LoVo (cell line): ENCODE results near the gene BEGAIN.
A peak's percentile ranks its signal among the peaks of the same experiment; 100 is the strongest.

ENCODE experiments used
- DNase-seq: peaks from one replicate; pipeline ENCODE4 v3.0.0-alpha.2; 2016; ENCODE audit warnings: low spot score

BEGAIN gene

GRCh38 chr14:100601064-100601463, 13.8 kb upstream of the BEGAIN start:
- DNase-seq: no peak

- DNase-seq: no peak
Measured at GRCh38 chr14:100599981-100600380, 12.8 kb upstream of the BEGAIN start.

GRCh38 chr14:100594625-100594951, 7.4 kb upstream of the BEGAIN start:
- DNase-seq: no peak

- no peak for DNase-seq
Measured at GRCh38 chr14:100593751-100594624, 6.8 kb upstream of the BEGAIN start.

GRCh38 chr14:100592972-100593371, 5.8 kb upstream of the BEGAIN start:
- no peak for DNase-seq

- DNase-seq: no peak
Measured at GRCh38 chr14:100592461-100592891, 5.3 kb upstream of the BEGAIN start.

GRCh38 chr14:100591453-100592371, 4.5 kb upstream of the BEGAIN start:
- no peak for DNase-seq

- DNase-seq: no peak
Measured at GRCh38 chr14:100590726-100591452, 3.7 kb upstream of the BEGAIN start.

- no peak for DNase-seq
Measured at GRCh38 chr14:100589760-100590469, 2.7 kb upstream of the BEGAIN start.

GRCh38 chr14:100589071-100589759, 2.0 kb upstream of the BEGAIN start:
- DNase-seq: no peak

DNA sequence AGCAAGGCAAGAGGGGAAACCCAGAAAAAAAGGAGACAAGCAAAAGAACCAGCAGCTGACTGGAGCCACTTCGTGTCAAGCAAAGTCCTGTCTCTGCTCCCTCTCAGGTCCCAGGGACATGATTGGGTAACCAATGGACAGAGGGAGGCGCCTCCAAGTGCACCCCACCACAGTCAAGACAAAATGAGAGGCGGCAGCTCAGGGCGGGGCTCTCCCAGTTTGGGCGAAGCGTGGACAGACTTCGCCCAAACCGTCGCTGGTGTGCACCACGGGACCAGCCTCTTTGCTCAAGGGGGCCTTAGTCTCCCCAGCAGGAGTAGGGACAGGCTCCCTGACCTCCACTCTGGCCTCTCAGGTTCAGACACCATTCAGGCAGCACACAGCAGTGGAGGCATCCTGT, 1.5 kb upstream of the BEGAIN start:
- no peak for DNase-seq

DNA sequence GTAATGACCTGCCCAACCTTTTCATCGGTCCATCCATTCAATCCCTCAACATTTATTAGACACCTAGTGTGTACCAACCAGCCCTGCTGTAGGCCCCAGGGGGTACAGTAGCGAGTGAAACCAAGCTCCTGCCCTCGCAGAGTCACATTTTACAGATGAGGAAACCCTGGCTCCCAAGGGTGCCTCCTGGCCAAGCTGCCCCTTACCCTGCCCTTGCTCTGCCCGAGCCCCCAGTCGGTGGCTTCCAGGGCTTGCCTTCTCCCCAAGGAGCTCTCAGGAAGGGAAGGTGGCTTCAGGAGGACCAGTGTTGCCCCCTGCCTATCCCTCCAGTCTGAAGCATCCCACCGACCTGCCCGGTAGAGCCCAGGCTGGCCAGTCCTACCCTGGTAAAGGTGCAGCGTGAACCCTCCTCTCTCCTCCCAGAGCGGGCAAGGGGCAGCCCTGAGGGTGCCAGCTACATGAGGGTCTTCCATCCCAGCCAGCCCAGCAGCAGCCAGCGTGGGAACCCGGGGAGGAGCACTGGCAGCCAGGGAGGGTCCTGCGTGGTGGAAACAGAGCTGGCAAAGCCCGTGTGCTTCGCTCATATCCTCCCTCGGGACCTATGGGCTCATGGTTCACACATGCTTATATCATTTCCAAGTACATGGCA, 670 bp upstream of the BEGAIN start:
- no peak for DNase-seq

DNA sequence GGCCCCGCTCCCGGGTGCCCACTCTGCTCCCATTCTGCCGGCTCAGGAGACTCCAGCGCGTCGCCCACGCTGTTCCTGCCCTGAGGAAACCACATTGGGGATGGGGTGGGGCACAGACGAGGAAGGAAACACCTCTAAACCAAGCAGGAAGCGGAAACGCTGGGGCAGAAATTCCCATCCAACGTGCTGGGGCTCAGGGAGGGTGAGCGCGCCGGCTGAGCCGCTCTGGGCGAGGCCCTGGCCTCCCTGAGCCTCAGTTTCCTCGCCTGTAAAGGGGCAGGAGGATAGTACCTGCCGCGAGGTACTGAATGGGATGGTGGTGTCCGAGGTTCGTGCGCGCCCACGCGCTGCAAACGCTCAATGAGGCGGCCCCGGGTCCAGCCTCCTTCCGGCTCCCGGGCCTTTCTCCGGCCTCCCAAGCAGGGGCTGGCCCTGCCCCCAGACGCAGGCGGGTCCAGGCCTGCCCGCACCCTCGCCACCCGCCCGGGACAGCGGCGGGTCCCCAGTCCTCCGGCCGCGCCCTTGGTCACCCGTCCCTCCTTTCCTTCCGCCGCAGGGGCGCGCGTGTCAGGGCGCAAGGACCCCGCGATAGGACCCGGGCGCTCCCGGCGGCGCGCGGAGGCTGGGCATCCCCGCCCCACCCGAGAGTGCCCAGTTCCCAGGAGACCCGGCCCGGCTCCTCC, 673 bp downstream of the BEGAIN start:
- DNase-seq: peak; percentile 58

DNA sequence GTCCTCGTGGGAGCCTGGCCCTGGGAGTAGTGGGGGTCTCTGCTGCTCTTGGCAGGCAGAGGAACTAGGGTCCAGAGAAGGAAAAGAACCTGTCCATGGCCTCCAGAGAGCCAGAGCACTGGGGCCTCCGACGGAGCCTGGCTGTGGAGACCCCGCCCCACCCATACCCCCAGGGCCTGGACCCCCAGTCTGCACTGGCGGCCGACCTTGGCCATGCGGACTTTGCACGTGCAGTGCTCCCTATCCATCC, 1.1 kb downstream of the BEGAIN start:
- no peak for DNase-seq

GRCh38 chr14:100585448-100586152, 1.6 kb downstream of the BEGAIN start:
- no peak for DNase-seq

GRCh38 chr14:100584056-100585031, 2.9 kb downstream of the BEGAIN start:
- no peak for DNase-seq

DNA sequence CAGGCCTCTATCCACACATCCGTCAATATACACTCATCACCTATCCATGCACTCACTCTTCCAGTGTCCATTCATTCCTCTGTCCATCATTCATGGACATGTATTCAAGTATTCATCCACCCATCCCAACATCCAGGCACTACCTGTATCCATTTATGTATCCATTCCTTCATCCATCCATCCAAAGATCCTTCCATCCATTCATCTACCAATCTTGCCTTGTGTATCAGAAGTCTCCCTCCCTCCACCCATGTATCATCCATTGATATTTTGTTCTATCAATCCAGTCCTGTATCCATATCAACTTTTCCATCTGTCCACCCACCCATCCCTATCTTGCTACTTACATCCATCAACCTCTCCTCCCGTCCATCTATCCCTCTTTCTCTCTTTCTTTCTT, 4.0 kb downstream of the BEGAIN start:
- DNase-seq: no peak

DNA sequence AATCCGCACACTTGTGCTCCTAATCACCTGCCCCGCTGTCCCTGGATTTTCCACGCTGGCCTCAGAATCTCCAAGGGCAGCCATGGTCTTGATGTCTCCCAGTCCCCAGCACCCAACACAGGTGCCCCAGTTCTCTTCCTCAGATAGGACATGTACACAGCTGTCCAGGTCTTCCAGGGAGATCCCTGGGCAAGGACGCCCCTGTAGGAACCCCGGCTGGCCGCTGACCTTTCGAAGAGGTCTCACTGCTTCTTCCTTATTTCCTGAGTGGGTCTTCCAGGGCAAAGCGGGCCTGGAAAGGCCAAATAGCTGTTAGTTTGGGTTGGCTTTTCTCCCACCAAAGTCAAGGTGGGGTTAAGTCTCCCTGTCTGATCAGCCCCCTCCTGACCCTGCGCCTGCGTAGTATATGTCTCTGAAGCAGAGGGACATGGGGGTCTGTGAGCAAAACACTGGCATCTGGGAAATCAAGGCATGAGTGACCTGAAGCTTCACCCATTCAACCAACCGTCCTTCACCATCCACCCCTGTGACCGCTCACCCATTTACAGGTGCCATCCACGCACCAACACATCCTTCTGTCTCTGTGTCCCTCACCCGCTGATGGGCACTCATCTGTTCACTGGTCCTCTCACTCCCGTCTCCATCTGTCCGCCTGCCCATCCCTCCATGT, 4.6 kb downstream of the BEGAIN start:
- no peak for DNase-seq
